Measurements from ENCODE around the gene GZF1.

Gene GZF1

GRCh38 chr20:23368316-23369071, 6.5 kb downstream of the GZF1 start:
- DNase-seq (ENCODE audit: low read depth in 1 of 2, low spot score in 1 of 2) = no peak

GRCh38 chr20:23369072-23369823, 7.3 kb downstream of the GZF1 start:
- no peak for DNase-seq (ENCODE audit: low read depth in 1 of 2, low spot score in 1 of 2)

DNA sequence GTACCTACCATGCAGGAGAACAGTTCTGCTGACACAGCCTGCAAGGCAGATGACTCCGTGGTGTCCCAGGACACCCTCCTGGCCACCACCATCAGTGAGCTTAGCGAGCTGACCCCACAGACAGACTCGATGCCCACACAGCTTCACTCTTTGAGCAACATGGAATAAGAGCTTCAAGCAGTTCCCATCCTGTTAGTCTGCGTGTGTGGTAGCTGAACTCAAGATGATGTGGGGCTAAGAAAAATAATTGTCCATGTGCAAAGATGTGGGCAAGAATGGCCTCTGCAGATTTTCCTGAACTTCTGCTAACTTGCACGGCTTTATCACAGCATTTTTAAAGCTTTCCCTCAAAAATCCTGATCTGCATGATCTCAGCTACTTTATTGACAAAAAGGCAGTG, 8.3 kb downstream of the GZF1 start:
- DNase-seq (ENCODE audit: low read depth in 1 of 2, low spot score in 1 of 2) = no peak

DNA sequence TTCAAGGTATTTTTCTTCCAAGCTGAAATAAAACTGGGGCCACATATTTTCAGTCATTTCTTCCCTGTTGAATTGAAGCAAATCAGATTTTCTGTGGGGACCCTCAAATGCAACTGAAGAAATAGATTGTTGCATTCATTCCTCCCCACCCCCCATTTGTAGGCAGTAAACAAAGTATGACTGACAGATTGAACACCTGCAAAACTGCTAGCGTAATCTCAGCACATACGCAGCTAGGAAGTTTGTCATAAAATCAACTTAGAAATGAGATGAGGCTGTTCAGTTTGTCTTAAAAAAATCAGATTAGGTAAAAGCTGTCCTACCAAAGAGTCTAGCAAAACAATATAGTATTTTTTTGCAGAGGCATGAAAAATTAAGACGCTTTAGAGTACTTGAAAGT, 8.9 kb downstream of the GZF1 start:
- DNase-seq (ENCODE audit: low read depth in 1 of 2, low spot score in 1 of 2) = no peak

- DNase-seq (ENCODE audit: low read depth in 1 of 2, low spot score in 1 of 2) = no peak
Observed at GRCh38 chr20:23371496-23371895, 9.5 kb downstream of the GZF1 start.

- no peak for DNase-seq (ENCODE audit: low read depth in 1 of 2, low spot score in 1 of 2)
Observed at GRCh38 chr20:23374441-23374840, 12.5 kb downstream of the GZF1 start.

GRCh38 chr20:23375827-23376226, 13.8 kb downstream of the GZF1 start:
- no peak for DNase-seq (ENCODE audit: low read depth in 1 of 2, low spot score in 1 of 2)

DNA sequence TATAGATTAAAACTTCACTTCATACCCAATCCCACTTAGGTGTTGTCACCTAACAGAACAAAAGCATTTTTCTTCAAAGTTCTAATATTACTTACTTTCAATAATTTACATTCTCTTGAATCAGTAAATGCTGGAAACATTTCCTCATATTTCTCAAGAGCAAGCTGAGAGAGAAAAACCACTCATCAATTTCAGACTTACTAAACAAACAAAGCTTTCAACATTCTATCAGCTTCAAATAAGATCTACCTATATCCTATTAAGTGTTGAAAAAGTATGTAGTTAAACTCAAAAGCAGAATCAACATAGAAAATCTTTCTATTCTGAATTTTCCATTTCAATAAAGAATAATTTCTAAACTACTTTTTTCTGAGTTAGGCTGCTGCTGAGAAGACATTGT, 17.8 kb downstream of the GZF1 start:
- no peak for DNase-seq (ENCODE audit: low read depth in 1 of 2, low spot score in 1 of 2)

- DNase-seq (ENCODE audit: low read depth in 1 of 2, low spot score in 1 of 2) = no peak
Observed at GRCh38 chr20:23381876-23382275, 19.9 kb downstream of the GZF1 start.

- DNase-seq (ENCODE audit: low read depth in 1 of 2, low spot score in 1 of 2) = no peak
Observed at GRCh38 chr20:23386304-23387117, 24.5 kb downstream of the GZF1 start.

DNA sequence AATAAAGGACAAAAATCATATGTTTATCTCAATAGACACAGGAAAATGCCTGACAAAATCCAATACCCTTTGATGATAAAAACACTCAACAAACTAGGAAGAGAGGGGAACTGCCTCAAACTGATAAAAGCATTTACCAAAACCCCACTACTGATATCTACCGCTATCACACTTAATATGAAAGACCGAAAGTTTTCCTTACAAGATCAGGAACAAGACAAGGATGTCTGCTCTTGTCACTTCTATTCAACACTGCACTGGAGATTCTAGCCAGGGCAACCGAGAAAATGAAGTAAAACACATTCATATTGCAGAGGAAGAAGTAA, 25.1 kb downstream of the GZF1 start:
- no peak for DNase-seq (ENCODE audit: low read depth in 1 of 2, low spot score in 1 of 2)

- DNase-seq (ENCODE audit: low read depth in 1 of 2, low spot score in 1 of 2) = no peak
Observed at GRCh38 chr20:23390091-23390774, 28.3 kb downstream of the GZF1 start.

DNA sequence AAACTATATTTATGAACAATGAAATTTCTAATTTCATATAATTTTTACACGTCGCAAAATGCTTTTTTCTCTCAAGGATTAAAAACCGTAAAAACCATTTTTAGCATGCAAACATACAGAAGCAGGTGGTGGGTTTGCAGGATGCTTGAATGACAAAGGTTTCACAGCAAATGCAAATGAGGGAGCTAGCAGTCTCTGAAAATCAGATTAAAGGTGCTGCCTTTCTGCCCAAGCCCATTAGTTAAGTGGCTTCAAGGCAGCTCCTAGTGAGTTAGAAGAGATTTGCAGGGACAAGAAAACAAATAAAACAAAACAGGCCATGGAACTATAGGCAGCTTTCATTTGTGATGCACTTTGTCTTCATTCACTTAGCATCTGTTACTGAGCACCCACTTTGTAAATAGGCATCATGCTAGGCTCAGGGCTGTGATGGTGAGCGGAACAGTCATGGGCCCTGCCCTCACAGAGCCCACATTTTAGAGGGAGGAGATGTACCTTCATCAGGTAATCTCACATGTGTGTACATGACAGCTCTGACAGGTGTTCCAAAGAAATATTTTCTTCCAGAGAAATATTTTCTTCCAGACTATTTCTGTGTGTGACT, 29.8 kb downstream of the GZF1 start:
- DNase-seq (ENCODE audit: low read depth in 1 of 2, low spot score in 1 of 2) = no peak

DNA sequence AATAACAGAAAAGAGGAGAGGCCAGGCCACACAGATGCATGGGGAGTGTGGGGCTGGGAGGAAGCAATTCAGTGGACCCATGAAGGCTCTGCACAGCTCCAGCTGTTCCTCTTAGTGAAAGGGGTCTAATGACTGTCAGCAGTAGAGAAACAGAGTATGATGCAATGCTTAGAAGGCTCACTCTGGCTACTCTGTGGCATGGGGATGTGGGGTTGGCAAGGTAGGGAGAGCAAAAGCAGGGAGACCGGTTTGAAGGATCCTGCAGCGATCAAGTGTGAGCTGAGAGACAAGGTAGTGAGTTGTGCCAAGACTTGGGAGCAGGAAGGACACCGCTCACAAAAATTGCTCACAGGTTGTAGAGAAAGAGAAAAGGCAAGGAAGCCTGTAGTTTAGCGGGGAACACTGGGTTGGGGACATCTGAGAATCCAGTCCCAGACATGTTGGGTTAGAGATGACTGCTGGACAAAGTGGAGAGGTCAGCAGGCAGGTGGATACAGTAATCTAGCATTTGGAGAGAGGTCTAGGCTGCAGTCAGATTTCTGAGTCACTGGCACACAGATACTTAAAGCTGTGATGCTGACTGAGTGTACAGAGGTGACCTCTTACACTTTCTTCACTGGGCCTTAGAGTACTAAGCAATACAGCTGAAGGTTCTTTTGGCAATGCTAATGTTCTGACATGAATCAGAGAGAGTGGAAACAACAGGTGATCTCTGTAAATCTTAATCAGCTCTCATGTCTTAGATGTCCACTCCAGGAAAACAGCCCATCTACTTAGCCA, 32.2 kb downstream of the GZF1 start:
- no peak for DNase-seq (ENCODE audit: low read depth in 1 of 2, low spot score in 1 of 2)

GRCh38 chr20:23396950-23397627, 35.1 kb downstream of the GZF1 start:
- DNase-seq (ENCODE audit: low read depth in 1 of 2, low spot score in 1 of 2) = no peak

DNA sequence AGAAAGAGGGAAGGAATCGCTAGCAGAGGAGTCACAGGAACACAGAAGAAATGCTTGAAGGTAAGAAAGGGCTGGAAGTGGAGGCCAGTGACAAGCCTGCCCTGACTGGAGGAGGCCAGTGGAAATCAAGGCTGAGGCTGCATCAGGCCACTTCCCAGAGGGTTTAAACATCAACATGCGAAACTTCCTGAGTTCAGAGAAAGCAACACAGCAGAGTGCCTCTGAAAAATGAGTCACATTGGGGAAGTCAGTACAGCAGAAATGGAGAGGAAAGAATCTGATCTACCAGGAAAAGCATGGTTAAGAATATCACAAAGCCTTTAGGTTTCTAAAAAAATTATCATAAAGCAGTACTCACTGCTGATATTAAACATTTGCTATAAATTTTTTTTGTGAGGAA, 36.0 kb downstream of the GZF1 start:
- no peak for DNase-seq (ENCODE audit: low read depth in 1 of 2, low spot score in 1 of 2)

- DNase-seq (ENCODE audit: low read depth in 1 of 2, low spot score in 1 of 2) = no peak
Observed at GRCh38 chr20:23399568-23400241, 37.7 kb downstream of the GZF1 start.

GRCh38 chr20:23401051-23401450, 39.1 kb downstream of the GZF1 start:
- no peak for DNase-seq (ENCODE audit: low read depth in 1 of 2, low spot score in 1 of 2)

GRCh38 chr20:23403751-23404150, 41.8 kb downstream of the GZF1 start:
- no peak for DNase-seq (ENCODE audit: low read depth in 1 of 2, low spot score in 1 of 2)
